Neural cell (in vitro differentiated cells): ENCODE data around the gene MGLL. TPM values are rescaled to one million over a fixed set of nuclear protein-coding genes. Genes with fewer than 3 reads are reported as not detected.
A peak's percentile ranks its signal among the peaks of the same experiment; 100 is the strongest.

ENCODE experiments used
- H2AFZ ChIP-seq: fragments of 200-600, 300-800 bp; sonication (generic), shearing (Covaris generic); 2 replicates; pipeline ENCODE4 v1.6.0; 2014; ENCODE audit warnings: low read depth, mild to moderate bottlenecking, antibody characterized with exemption, low read length, moderate library complexity
- H3F3A ChIP-seq: fragments of 200-600 bp; shearing (Covaris generic); 2 replicates; pipeline ENCODE4 v1.6.1; 2016; ENCODE audit warnings: mild to moderate bottlenecking, moderate library complexity, mixed read lengths, antibody characterized with exemption, low read length; ENCODE audit not compliant: insufficient read depth, poor library complexity, severe bottlenecking
- H3K27ac ChIP-seq: fragments of 200-600, 300-800 bp; sonication (generic), shearing (Covaris generic); 2 replicates; pipeline ENCODE4 v1.5.1; 2014; ENCODE audit warnings: mild to moderate bottlenecking, low read length, moderate library complexity
- H3K27me3 ChIP-seq: fragments of 300-800, 200-600 bp; sonication (generic), shearing (Covaris generic); 2 replicates; pipeline ENCODE4 v1.6.0; 2014; ENCODE audit warnings: mild to moderate bottlenecking, low read depth, low read length, moderate library complexity; ENCODE audit not compliant: insufficient read depth
- H3K36me3 ChIP-seq: fragments of 300-800, 200-600 bp; sonication (generic), shearing (Covaris generic); 2 replicates; pipeline ENCODE4 v1.5.1; 2014; ENCODE audit warnings: mild to moderate bottlenecking, antibody characterized with exemption, low read length, moderate library complexity; ENCODE audit not compliant: insufficient read depth
- H3K4me2 ChIP-seq: fragments of 300-800, 200-600 bp; sonication (generic), shearing (Covaris generic); 2 replicates; pipeline ENCODE4 v1.6.0; 2014; ENCODE audit warnings: mild to moderate bottlenecking, low read length
- H3K4me3 ChIP-seq: fragments of 300-800, 200-600 bp; sonication (generic), shearing (Covaris generic); 2 replicates; pipeline ENCODE4 v1.5.1; 2014; ENCODE audit warnings: mild to moderate bottlenecking, low read length, moderate library complexity
- H3K79me2 ChIP-seq: fragments of 200-600 bp; shearing (Covaris generic); replicated peaks from 2 replicates; pipeline ENCODE4 v1.6.0; 2014; ENCODE audit warnings: mild to moderate bottlenecking, low read length, moderate library complexity; ENCODE audit not compliant: insufficient read depth
- H3K9ac ChIP-seq: fragments of 300-800, 200-600 bp; sonication (generic), shearing (Covaris generic); 2 replicates; pipeline ENCODE4 v1.6.1; 2016; ENCODE audit warnings: mild to moderate bottlenecking, low read length, mixed read lengths
- H3K9me2 ChIP-seq: fragments of 200-600 bp; shearing (Covaris generic); 2 replicates; pipeline ENCODE4 v1.6.1; 2016; ENCODE audit warnings: mild to moderate bottlenecking, low read length, mixed read lengths; ENCODE audit not compliant: insufficient read depth
- H3K9me3 ChIP-seq: fragments of 200-600, 300-800 bp; sonication (generic), shearing (Covaris generic); 2 replicates; pipeline ENCODE4 v1.6.1; 2016; ENCODE audit warnings: mild to moderate bottlenecking, mixed run types, low read length, moderate library complexity, mixed read lengths
- H4K20me1 ChIP-seq: fragments of 200-600 bp; shearing (Covaris generic); 2 replicates; pipeline ENCODE4 v1.6.1; 2016; ENCODE audit warnings: mild to moderate bottlenecking, mixed run types; ENCODE audit not compliant: insufficient read depth
- EP300 ChIP-seq: fragments of 450-650 bp; conservative IDR thresholded peaks from 2 replicates; pipeline ENCODE4 v1.6.1; 2014; ENCODE audit warnings: antibody characterized with exemption, mild to moderate bottlenecking, moderate library complexity; ENCODE audit not compliant: poor library complexity, severe bottlenecking
- EZH2 ChIP-seq: fragments of 200-600, 300-800 bp; shearing (Covaris generic), sonication (generic); IDR thresholded peaks from 2 replicates; pipeline ENCODE4 v1.6.1; 2014; ENCODE audit warnings: antibody characterized with exemption, low read length, borderline replicate concordance, mild to moderate bottlenecking; ENCODE audit not compliant: insufficient read depth, poor library complexity, severe bottlenecking
- MXI1 ChIP-seq: fragments of 450-650 bp; conservative IDR thresholded peaks from 2 replicates; pipeline ENCODE4 v1.6.1; 2014; ENCODE audit warnings: antibody characterized with exemption, mild to moderate bottlenecking; ENCODE audit not compliant: poor library complexity, severe bottlenecking
- POLR2AphosphoS5 ChIP-seq: IDR thresholded peaks from 2 replicates; pipeline ENCODE4 v1.6.1; 2012
- RAD21 ChIP-seq: fragments of 450-650 bp; conservative IDR thresholded peaks from 2 replicates; pipeline ENCODE4 v1.6.1; 2014; ENCODE audit warnings: antibody characterized with exemption, mild to moderate bottlenecking, moderate library complexity
- SMC3 ChIP-seq: fragments of 450-650 bp; conservative IDR thresholded peaks from 2 replicates; pipeline ENCODE4 v1.6.1; 2014; ENCODE audit warnings: antibody characterized with exemption, mild to moderate bottlenecking, moderate library complexity; ENCODE audit not compliant: poor library complexity
- TAF1 ChIP-seq: IDR thresholded peaks from 2 replicates; pipeline ENCODE4 v1.6.1; 2012; ENCODE audit warnings: low read depth
- polyA plus RNA-seq: library from polyadenylated mRNA; depleted of rRNA; stranded (reverse); fragments of >200 nt; gene quantifications from 2 replicates; pipeline ENCODE4 v1.2.3, GENCODE V29; 2014
- TF ChIP-seq, protein P1 (sequence below): IDR thresholded peaks from 2 replicates; pipeline ENCODE4 v1.6.1; 2012; ENCODE audit warnings: borderline replicate concordance
- TF ChIP-seq, protein P2 (sequence below): fragments of 450-650 bp; IDR thresholded peaks from 2 replicates; pipeline ENCODE4 v1.5.1; 2014; ENCODE audit warnings: antibody characterized with exemption, mild to moderate bottlenecking, moderate library complexity; ENCODE audit not compliant: poor library complexity, severe bottlenecking

MGLL gene
- polyA plus RNA-seq, 1 donor from 2014 or later = 2.0 TPM

GRCh38 chr3:127674790-127675189, 147.5 kb downstream of the MGLL start:
- Histone ChIP-seq H2AFZ (no peak overlapping the region), H3K4me2 (no peak overlapping the region), H3K9me3 (no peaks in the 10 kb centered on the region), H3K9ac (no peak overlapping the region), H3K27me3 (no peaks in the 10 kb centered on the region), H4K20me1 (no peaks in the 10 kb centered on the region), H3K36me3 (no peaks in the 10 kb centered on the region), H3K79me2 (no peaks in the 10 kb centered on the region), H3F3A (no peaks in the 10 kb centered on the region), H3K4me3 (no peak overlapping the region), H3K9me2 (no peaks in the 10 kb centered on the region), H3K27ac (no peak overlapping the region)
- no peak for TF ChIP-seq EP300
- no peak for TF ChIP-seq TAF1
- no peak for TF ChIP-seq RAD21
- no peak for TF ChIP-seq EZH2
- TF ChIP-seq SMC3 = no peak
- TF ChIP-seq, protein P1, sequence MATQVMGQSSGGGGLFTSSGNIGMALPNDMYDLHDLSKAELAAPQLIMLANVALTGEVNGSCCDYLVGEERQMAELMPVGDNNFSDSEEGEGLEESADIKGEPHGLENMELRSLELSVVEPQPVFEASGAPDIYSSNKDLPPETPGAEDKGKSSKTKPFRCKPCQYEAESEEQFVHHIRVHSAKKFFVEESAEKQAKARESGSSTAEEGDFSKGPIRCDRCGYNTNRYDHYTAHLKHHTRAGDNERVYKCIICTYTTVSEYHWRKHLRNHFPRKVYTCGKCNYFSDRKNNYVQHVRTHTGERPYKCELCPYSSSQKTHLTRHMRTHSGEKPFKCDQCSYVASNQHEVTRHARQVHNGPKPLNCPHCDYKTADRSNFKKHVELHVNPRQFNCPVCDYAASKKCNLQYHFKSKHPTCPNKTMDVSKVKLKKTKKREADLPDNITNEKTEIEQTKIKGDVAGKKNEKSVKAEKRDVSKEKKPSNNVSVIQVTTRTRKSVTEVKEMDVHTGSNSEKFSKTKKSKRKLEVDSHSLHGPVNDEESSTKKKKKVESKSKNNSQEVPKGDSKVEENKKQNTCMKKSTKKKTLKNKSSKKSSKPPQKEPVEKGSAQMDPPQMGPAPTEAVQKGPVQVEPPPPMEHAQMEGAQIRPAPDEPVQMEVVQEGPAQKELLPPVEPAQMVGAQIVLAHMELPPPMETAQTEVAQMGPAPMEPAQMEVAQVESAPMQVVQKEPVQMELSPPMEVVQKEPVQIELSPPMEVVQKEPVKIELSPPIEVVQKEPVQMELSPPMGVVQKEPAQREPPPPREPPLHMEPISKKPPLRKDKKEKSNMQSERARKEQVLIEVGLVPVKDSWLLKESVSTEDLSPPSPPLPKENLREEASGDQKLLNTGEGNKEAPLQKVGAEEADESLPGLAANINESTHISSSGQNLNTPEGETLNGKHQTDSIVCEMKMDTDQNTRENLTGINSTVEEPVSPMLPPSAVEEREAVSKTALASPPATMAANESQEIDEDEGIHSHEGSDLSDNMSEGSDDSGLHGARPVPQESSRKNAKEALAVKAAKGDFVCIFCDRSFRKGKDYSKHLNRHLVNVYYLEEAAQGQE = no peak
- no peak for TF ChIP-seq POLR2AphosphoS5
- no peak for TF ChIP-seq MXI1
- TF ChIP-seq, protein P2, sequence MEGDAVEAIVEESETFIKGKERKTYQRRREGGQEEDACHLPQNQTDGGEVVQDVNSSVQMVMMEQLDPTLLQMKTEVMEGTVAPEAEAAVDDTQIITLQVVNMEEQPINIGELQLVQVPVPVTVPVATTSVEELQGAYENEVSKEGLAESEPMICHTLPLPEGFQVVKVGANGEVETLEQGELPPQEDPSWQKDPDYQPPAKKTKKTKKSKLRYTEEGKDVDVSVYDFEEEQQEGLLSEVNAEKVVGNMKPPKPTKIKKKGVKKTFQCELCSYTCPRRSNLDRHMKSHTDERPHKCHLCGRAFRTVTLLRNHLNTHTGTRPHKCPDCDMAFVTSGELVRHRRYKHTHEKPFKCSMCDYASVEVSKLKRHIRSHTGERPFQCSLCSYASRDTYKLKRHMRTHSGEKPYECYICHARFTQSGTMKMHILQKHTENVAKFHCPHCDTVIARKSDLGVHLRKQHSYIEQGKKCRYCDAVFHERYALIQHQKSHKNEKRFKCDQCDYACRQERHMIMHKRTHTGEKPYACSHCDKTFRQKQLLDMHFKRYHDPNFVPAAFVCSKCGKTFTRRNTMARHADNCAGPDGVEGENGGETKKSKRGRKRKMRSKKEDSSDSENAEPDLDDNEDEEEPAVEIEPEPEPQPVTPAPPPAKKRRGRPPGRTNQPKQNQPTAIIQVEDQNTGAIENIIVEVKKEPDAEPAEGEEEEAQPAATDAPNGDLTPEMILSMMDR = no peak

- Histone ChIP-seq H3K36me3 (no peaks in the 10 kb centered on the region), H3K27ac (no peak overlapping the region), H3K79me2 (no peaks in the 10 kb centered on the region), H4K20me1 (no peaks in the 10 kb centered on the region), H2AFZ (no peak overlapping the region), H3F3A (no peaks in the 10 kb centered on the region), H3K27me3 (no peaks in the 10 kb centered on the region), H3K9me2 (no peaks in the 10 kb centered on the region), H3K4me3 (no peak overlapping the region), H3K9me3 (no peaks in the 10 kb centered on the region), H3K9ac (no peak overlapping the region), H3K4me2 (no peak overlapping the region)
- TF ChIP-seq EZH2 = no peak
- TF ChIP-seq, protein P2 = no peak
- no peak for TF ChIP-seq EP300
- no peak for TF ChIP-seq SMC3
- peak; percentile 2 for TF ChIP-seq POLR2AphosphoS5
- no peak for TF ChIP-seq MXI1
Measured at GRCh38 chr3:127674101-127674721, 148.1 kb downstream of the MGLL start.
